ENCODE data around the gene RNF182.

RNF182 gene

DNA sequence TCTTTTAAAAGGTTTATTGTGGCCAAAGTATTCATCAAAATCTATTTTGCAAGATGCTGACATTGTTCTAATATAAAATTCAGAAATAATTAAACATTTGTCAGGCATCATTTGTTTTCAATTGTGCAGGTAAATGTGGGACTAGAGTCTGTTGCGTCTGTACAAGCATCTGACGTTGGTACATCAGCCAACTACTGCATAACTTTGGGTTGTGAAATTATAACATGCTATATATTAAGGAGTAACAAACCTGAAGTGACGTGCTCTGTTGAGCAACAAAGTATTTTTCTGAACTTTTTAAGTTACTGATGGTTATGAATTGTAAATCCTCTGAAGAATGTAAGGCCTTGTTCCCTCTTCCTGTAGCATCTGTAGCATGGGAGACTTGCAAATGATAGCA is 66.0 kb downstream of the RNF182 start:
- no peaks in the 10 kb centered on the region for H3K36me3 ChIP-seq (ENCODE audit: insufficient read depth, insufficient read length, low read length)
- H3K4me3 ChIP-seq (ENCODE audit: insufficient read length, low read depth) = no peak overlapping the region
- TF ChIP-seq ZNF274 (IDR thresholded peaks at IDR 0.05; ENCODE audit: low read depth, low read length) (no peak), YY1 (IDR thresholded peaks at IDR 0.05; ENCODE audit: insufficient read depth, insufficient read length) (no peak), SUZ12 (IDR thresholded peaks at IDR 0.05; ENCODE audit: extremely low read depth, insufficient read depth, insufficient read length) (no peak)
- H3K9me3 ChIP-seq (ENCODE audit: insufficient read depth, low read length) = no peaks in the 10 kb centered on the region
- DNase-seq (ENCODE audit: low read depth, low spot score) = no peak
- no peak overlapping the region for H3K9ac ChIP-seq (ENCODE audit: insufficient read length, low read depth)
- H3K27me3 ChIP-seq (ENCODE audit: insufficient read depth, insufficient read length) = no peaks in the 10 kb centered on the region
- H3K4me1 ChIP-seq (ENCODE audit: insufficient read depth, insufficient read length) = peaks cover 2% of the 10 kb centered on the region

DNA sequence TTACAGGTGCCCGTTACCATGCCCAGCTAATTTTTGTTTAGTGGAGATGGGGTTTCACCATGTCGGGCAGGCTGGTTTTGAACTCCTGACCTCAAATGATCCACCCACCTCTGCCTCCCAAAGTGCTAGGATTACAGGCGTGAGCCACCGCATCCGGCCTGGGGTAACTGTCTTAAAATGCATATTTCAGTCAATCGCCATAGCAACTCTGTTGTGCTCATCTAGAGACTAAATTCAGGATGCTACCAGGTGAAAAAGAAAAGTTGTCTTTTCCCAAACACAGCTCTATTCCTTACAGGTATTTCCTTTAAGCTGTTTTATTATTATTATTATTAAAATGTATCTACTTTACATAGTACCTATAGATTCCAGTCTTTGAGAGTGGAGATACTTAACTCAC is 66.6 kb downstream of the RNF182 start:
- peaks cover 2% of the 10 kb centered on the region for H3K4me1 ChIP-seq (ENCODE audit: insufficient read depth, insufficient read length)
- no peaks in the 10 kb centered on the region for H3K27me3 ChIP-seq (ENCODE audit: insufficient read depth, insufficient read length)
- no peak for TF ChIP-seq SUZ12 (IDR thresholded peaks at IDR 0.05; ENCODE audit: extremely low read depth, insufficient read depth, insufficient read length)
- TF ChIP-seq ZNF274 (IDR thresholded peaks at IDR 0.05; ENCODE audit: low read depth, low read length) = no peak
- TF ChIP-seq YY1 (IDR thresholded peaks at IDR 0.05; ENCODE audit: insufficient read depth, insufficient read length) = no peak
- H3K4me3 ChIP-seq (ENCODE audit: insufficient read length, low read depth) = no peak overlapping the region
- H3K9ac ChIP-seq (ENCODE audit: insufficient read length, low read depth) = no peak overlapping the region
- H3K9me3 ChIP-seq (ENCODE audit: insufficient read depth, low read length) = no peaks in the 10 kb centered on the region
- no peak for DNase-seq (ENCODE audit: low read depth, low spot score)
- H3K36me3 ChIP-seq (ENCODE audit: insufficient read depth, insufficient read length, low read length) = no peaks in the 10 kb centered on the region

DNA sequence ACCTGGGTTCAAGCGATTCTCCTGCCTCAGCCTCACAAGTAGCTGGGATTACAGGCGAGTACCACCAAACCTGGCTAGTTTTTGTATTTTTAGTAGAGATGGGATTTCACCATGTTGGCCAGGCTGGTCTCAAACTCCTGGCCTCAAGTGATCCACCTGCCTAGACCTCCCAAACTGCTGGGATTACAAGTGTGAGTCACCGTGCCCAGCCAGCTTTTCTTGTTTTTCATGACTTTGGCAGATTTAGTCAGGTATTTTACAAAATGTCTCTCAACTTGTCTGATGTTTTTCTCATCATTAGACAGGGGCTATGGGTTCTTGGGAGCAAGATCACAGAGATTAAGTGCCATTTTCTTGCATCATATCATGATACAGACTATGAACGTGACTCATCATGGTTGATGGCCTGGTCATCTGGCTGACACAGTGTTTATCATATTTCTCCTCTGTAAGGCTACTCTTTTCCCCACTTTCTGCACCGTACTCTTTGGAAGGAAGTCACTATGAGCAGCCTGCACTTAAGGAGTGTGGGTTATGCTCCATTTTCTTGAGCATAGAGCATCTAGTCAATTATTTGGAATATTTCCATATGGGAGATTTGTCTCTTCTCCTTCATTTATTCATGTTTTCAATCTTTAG is 67.8 kb downstream of the RNF182 start:
- no peaks in the 10 kb centered on the region for H3K27me3 ChIP-seq (ENCODE audit: insufficient read depth, insufficient read length)
- no peaks in the 10 kb centered on the region for H3K36me3 ChIP-seq (ENCODE audit: insufficient read depth, insufficient read length, low read length)
- DNase-seq (ENCODE audit: low read depth, low spot score) = no peak
- no peak overlapping the region for H3K4me3 ChIP-seq (ENCODE audit: insufficient read length, low read depth)
- H3K9me3 ChIP-seq (ENCODE audit: insufficient read depth, low read length) = no peaks in the 10 kb centered on the region
- peaks cover 2% of the 10 kb centered on the region for H3K4me1 ChIP-seq (ENCODE audit: insufficient read depth, insufficient read length)
- TF ChIP-seq SUZ12 (IDR thresholded peaks at IDR 0.05; ENCODE audit: extremely low read depth, insufficient read depth, insufficient read length) = no peak
- TF ChIP-seq ZNF274 (IDR thresholded peaks at IDR 0.05; ENCODE audit: low read depth, low read length) = no peak
- no peak for TF ChIP-seq YY1 (IDR thresholded peaks at IDR 0.05; ENCODE audit: insufficient read depth, insufficient read length)
- no peak overlapping the region for H3K9ac ChIP-seq (ENCODE audit: insufficient read length, low read depth)

DNA sequence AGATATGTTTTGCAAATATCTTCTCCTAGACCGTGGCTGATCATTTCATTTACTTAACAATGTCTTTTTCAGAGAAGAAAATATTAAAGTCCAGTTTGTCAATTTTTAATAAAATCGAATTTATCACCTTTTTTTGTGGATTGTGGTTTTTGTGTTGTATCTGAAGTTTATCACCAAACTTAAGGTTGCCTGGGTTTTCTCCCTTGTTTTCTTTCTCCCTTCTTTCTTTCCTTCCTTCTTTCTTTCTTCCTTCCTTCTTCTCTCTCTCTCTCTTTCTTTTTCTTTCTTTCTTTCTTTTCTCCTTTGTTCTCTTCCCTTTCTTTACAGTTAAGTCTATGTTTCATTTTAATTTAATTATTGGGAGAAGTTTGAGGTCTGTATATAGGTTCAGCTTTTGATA is 68.7 kb downstream of the RNF182 start:
- Histone ChIP-seq H3K4me3 (ENCODE audit: insufficient read length, low read depth) (no peak overlapping the region), H3K9ac (ENCODE audit: insufficient read length, low read depth) (no peak overlapping the region), H3K27me3 (ENCODE audit: insufficient read depth, insufficient read length) (no peaks in the 10 kb centered on the region), H3K4me1 (ENCODE audit: insufficient read depth, insufficient read length) (peaks cover 2% of the 10 kb centered on the region), H3K36me3 (ENCODE audit: insufficient read depth, insufficient read length, low read length) (no peaks in the 10 kb centered on the region), H3K9me3 (ENCODE audit: insufficient read depth, low read length) (peaks cover 5% of the 10 kb centered on the region; the same call in 1 of the 2 replicates)
- TF ChIP-seq YY1 (IDR thresholded peaks at IDR 0.05; ENCODE audit: insufficient read depth, insufficient read length) = no peak
- TF ChIP-seq SUZ12 (IDR thresholded peaks at IDR 0.05; ENCODE audit: extremely low read depth, insufficient read depth, insufficient read length) = no peak
- no peak for TF ChIP-seq ZNF274 (IDR thresholded peaks at IDR 0.05; ENCODE audit: low read depth, low read length)
- DNase-seq (ENCODE audit: low read depth, low spot score) = no peak

DNA sequence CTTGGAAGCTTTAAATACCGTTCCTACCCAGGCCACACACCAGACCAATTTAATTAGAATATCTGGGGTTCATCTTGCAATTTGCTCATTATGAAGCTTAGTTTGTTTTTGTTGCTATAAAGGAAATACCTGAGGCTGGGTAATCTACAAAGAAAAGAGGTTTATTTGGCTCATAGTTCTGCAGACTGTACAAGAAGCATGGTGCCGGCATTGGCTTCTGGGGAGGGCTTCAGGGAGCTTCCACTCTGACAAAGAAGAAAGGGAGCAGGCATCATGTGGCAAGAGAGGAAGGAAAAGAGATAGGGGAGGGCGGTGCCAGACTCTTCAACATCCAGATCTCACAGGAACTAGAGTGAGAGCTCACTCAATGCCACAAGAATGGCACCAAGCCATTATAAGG is 73.6 kb downstream of the RNF182 start:
- Histone ChIP-seq H3K27me3 (ENCODE audit: insufficient read depth, insufficient read length) (no peaks in the 10 kb centered on the region), H3K4me3 (ENCODE audit: insufficient read length, low read depth) (no peak overlapping the region), H3K36me3 (ENCODE audit: insufficient read depth, insufficient read length, low read length) (no peaks in the 10 kb centered on the region), H3K9me3 (ENCODE audit: insufficient read depth, low read length) (peaks cover 8% of the 10 kb centered on the region; the same call in 1 of the 2 replicates), H3K4me1 (ENCODE audit: insufficient read depth, insufficient read length) (no peaks in the 10 kb centered on the region), H3K9ac (ENCODE audit: insufficient read length, low read depth) (no peak overlapping the region)
- DNase-seq (ENCODE audit: low read depth, low spot score) = no peak
- TF ChIP-seq SUZ12 (IDR thresholded peaks at IDR 0.05; ENCODE audit: extremely low read depth, insufficient read depth, insufficient read length) (no peak), ZNF274 (IDR thresholded peaks at IDR 0.05; ENCODE audit: low read depth, low read length) (no peak), YY1 (IDR thresholded peaks at IDR 0.05; ENCODE audit: insufficient read depth, insufficient read length) (no peak)

DNA sequence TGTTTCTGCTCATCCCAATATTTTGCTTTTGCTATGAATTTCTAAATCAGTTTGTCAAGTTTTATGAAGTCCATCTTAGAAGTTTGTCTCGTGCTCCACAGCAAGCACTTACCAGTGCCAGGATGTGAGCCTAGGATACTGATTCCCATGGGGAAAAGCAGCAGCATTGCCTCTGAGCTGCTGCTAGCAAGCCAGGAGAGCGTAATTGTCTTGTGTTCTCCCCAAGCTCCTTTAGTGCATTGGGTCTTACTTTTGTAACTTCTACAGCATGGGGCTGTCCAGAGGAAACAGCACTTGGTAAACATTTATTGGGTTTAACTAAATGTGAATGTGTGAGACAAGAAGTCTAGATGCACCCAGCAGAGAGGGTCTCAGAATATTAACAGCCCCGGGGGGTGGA is 76.1 kb downstream of the RNF182 start:
- TF ChIP-seq SUZ12 (IDR thresholded peaks at IDR 0.05; ENCODE audit: extremely low read depth, insufficient read depth, insufficient read length) = no peak
- no peak for TF ChIP-seq YY1 (IDR thresholded peaks at IDR 0.05; ENCODE audit: insufficient read depth, insufficient read length)
- TF ChIP-seq ZNF274 (IDR thresholded peaks at IDR 0.05; ENCODE audit: low read depth, low read length) = no peak
- Histone ChIP-seq H3K36me3 (ENCODE audit: insufficient read depth, insufficient read length, low read length) (no peaks in the 10 kb centered on the region), H3K27me3 (ENCODE audit: insufficient read depth, insufficient read length) (no peaks in the 10 kb centered on the region), H3K4me3 (ENCODE audit: insufficient read length, low read depth) (no peak overlapping the region), H3K4me1 (ENCODE audit: insufficient read depth, insufficient read length) (no peaks in the 10 kb centered on the region), H3K9ac (ENCODE audit: insufficient read length, low read depth) (no peak overlapping the region), H3K9me3 (ENCODE audit: insufficient read depth, low read length) (peaks cover 8% of the 10 kb centered on the region; the same call in 1 of the 2 replicates)
- no peak for DNase-seq (ENCODE audit: low read depth, low spot score)

DNA sequence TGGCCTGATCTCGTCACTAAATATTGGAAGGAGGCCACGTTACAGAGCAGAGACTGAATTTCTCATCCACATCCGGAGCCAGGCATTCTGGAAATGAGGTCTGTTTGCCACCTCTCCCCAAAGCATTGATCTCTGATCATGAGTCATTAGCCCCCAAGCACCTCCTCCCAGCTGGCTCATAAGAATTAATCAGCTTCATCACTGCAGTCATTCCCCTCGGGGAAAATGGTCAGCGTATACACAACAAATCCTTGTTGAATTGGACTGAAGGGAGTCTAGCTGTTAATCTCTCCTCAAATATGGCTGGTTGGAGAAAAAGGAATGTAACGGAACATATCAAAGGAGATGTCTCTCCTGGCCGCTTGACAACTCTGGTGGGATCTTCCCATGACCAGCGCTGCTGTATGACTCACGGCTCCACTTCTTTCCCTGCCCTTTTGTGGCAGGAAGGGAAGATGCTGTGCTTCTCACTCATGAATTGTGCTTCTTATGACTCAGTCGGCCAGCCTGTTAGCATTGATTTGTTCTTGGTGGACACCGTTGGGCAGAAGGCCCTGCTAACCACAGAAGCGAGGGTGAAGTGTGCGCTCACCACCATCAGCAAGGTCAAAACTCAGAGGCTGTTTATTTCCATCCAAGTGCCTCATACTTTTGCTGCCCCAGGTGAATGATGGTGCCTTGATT is 76.7 kb downstream of the RNF182 start:
- Histone ChIP-seq H3K9ac (ENCODE audit: insufficient read length, low read depth) (no peak overlapping the region), H3K4me3 (ENCODE audit: insufficient read length, low read depth) (no peak overlapping the region)
- no peak for DNase-seq (ENCODE audit: low read depth, low spot score)

More for the DNA sequence above, 76.7 kb downstream of the RNF182 start:
- H3K4me1 ChIP-seq (ENCODE audit: insufficient read depth, insufficient read length) = no peaks in the 10 kb centered on the region
- peaks cover 8% of the 10 kb centered on the region; the same call in 1 of the 2 replicates for H3K9me3 ChIP-seq (ENCODE audit: insufficient read depth, low read length)
- no peaks in the 10 kb centered on the region for H3K36me3 ChIP-seq (ENCODE audit: insufficient read depth, insufficient read length, low read length)
- no peak for TF ChIP-seq ZNF274 (IDR thresholded peaks at IDR 0.05; ENCODE audit: low read depth, low read length)
- TF ChIP-seq SUZ12 (IDR thresholded peaks at IDR 0.05; ENCODE audit: extremely low read depth, insufficient read depth, insufficient read length) = no peak
- no peak for TF ChIP-seq YY1 (IDR thresholded peaks at IDR 0.05; ENCODE audit: insufficient read depth, insufficient read length)
- H3K27me3 ChIP-seq (ENCODE audit: insufficient read depth, insufficient read length) = no peaks in the 10 kb centered on the region

All from NT2/D1 (cell line).